OCI-LY3 (cell line): Measurements from ENCODE around the gene DDX51.

ENCODE experiments used
- H2AFZ ChIP-seq: fragments of 200-600, 300-600 bp; shearing (Covaris generic); 2 replicates; pipeline ENCODE4 v1.6.0; 2014; ENCODE audit warnings: antibody characterized with exemption, low read depth, low read length
- H3K27ac ChIP-seq: fragments of 200-600, 300-600 bp; sonication (generic); 2 replicates; pipeline ENCODE4 v1.5.1; 2014; ENCODE audit warnings: mild to moderate bottlenecking, low read length, moderate library complexity, mixed read lengths
- H3K27me3 ChIP-seq: fragments of 200-600, 300-600 bp; sonication (generic); 2 replicates; pipeline ENCODE4 v1.6.1; 2014; ENCODE audit warnings: low read depth, low read length, mixed read lengths
- H3K36me3 ChIP-seq: fragments of 200-600, 300-600 bp; sonication (generic); replicated peaks from 2 replicates; pipeline ENCODE3; 2014; ENCODE audit warnings: low read depth, low read length, mixed read lengths
- H3K4me1 ChIP-seq: fragments of 300-600, 200-600 bp; sonication (generic); 2 replicates; pipeline ENCODE4 v1.6.1; 2014; ENCODE audit warnings: low read length, mixed read lengths
- H3K4me2 ChIP-seq: fragments of 200-600, 300-600 bp; sonication (generic); 2 replicates; pipeline ENCODE4 v1.6.1; 2014; ENCODE audit warnings: low read length, mixed read lengths
- H3K4me3 ChIP-seq: fragments of 300-600, 200-600 bp; sonication (generic); 2 replicates; pipeline ENCODE4 v1.5.1; 2014; ENCODE audit warnings: antibody characterized with exemption, mild to moderate bottlenecking, low read length, moderate library complexity
- H3K79me2 ChIP-seq: fragments of 300-600, 200-600 bp; shearing (Covaris generic); 2 replicates; pipeline ENCODE4 v1.6.1; 2014; ENCODE audit warnings: mild to moderate bottlenecking, low read length, mixed read lengths
- H3K9ac ChIP-seq: fragments of 300-600, 200-600 bp; shearing (Covaris generic); 2 replicates; pipeline ENCODE4 v1.6.0; 2014; ENCODE audit warnings: mild to moderate bottlenecking, low read length, moderate library complexity
- H3K9me3 ChIP-seq: fragments of 200-600, 300-600 bp; shearing (Covaris generic); 2 replicates; pipeline ENCODE4 v1.6.1; 2014; ENCODE audit warnings: low read length, mixed read lengths; ENCODE audit not compliant: insufficient read depth
- H4K20me1 ChIP-seq: fragments of 200-600, 300-600 bp; sonication (generic); 2 replicates; pipeline ENCODE4 v1.6.1; 2016; ENCODE audit warnings: low read length, mixed read lengths; ENCODE audit not compliant: insufficient read depth
- EZH2phosphoT487 ChIP-seq: fragments of 200-600 bp; shearing (Covaris generic); IDR thresholded peaks from 2 replicates; pipeline ENCODE4 v1.6.1; 2018; ENCODE audit warnings: antibody characterized with exemption, mixed run types, low read depth
- TF ChIP-seq, protein P1 (sequence below): fragments of 200-600, 300-600 bp; sonication (generic); IDR thresholded peaks from 2 replicates; pipeline ENCODE4 v1.5.1; 2014; ENCODE audit warnings: antibody characterized with exemption, low read length, low read depth

Gene DDX51

DNA sequence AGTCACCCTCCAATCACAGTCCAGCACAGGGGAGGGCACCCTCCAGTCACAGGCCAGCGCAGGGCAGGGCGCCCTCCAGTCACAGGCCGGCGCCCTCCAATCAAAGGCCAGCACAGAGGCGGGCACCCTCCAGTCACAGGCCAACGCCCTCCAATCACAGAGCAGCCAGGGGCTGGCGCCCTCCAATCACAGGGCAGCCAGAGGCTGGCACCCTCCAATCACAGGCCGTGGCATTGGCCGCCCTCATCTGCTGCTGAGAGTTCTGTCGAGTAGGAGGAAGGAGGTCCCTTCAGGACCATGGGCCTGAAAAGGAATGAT, 26.6 kb downstream of the DDX51 start:
- no peaks in the 10 kb centered on the region for H3K79me2 ChIP-seq
- no peak overlapping the region for H3K9ac ChIP-seq
- no peak overlapping the region for H3K4me2 ChIP-seq
- no peaks in the 10 kb centered on the region for H3K27me3 ChIP-seq
- H3K9me3 ChIP-seq = no peaks in the 10 kb centered on the region
- peaks cover 14% of the 10 kb centered on the region for H3K36me3 ChIP-seq
- H4K20me1 ChIP-seq = no peaks in the 10 kb centered on the region
- no peak overlapping the region for H2AFZ ChIP-seq
- TF ChIP-seq, protein P1, sequence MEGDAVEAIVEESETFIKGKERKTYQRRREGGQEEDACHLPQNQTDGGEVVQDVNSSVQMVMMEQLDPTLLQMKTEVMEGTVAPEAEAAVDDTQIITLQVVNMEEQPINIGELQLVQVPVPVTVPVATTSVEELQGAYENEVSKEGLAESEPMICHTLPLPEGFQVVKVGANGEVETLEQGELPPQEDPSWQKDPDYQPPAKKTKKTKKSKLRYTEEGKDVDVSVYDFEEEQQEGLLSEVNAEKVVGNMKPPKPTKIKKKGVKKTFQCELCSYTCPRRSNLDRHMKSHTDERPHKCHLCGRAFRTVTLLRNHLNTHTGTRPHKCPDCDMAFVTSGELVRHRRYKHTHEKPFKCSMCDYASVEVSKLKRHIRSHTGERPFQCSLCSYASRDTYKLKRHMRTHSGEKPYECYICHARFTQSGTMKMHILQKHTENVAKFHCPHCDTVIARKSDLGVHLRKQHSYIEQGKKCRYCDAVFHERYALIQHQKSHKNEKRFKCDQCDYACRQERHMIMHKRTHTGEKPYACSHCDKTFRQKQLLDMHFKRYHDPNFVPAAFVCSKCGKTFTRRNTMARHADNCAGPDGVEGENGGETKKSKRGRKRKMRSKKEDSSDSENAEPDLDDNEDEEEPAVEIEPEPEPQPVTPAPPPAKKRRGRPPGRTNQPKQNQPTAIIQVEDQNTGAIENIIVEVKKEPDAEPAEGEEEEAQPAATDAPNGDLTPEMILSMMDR = no peak
- H3K4me3 ChIP-seq = no peak overlapping the region
- H3K4me1 ChIP-seq = no peaks in the 10 kb centered on the region
- H3K27ac ChIP-seq = no peak overlapping the region

DNA sequence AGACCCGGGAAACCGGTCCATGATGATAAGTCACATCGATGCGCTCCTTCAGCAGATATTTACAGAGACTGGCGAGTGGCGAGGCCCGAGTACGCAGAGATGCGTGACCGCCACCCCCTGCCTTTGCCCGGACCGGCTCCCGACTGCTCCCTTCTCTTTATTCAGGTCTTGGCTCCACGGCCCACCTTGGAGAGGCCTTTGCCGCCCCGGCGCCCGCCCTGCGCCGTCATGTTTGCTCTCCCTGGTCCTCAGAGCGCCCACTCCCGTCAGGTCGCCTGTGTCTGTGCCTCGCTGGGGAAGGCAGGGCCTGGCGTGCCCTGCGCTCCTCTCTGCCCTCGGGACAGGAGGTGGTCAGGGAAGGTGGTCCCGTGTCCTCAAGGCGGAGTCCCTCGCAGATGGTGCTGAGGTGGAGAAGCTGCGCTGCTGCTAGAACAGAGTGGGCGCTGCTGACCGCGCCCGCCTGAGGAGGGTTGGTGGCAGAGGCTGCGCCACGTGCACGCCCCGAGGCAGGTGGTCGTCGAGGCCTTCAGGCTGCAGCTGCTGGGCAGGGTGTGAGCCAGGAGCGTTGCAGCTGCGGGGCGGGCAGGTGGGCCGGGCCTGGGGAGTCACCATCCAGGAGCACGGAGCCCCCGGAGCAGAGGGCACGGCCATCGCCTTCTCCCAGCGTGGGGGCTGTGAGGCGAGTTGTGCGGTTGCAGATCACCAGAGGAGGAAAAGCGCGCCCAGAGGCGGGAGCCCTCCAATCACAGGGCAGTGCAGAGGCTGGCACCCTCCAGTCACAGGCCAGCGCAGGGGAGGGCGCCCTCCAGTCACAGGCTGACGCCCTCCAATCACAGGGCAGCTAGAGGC, 27.2 kb downstream of the DDX51 start:
- H4K20me1 ChIP-seq = no peaks in the 10 kb centered on the region
- H3K36me3 ChIP-seq = peaks cover 10% of the 10 kb centered on the region
- no peaks in the 10 kb centered on the region for H3K79me2 ChIP-seq
- no peak overlapping the region for H3K9ac ChIP-seq
- TF ChIP-seq, protein P1 = no peak
- TF ChIP-seq EZH2phosphoT487 = no peak
- no peak overlapping the region for H3K4me3 ChIP-seq
- H3K4me2 ChIP-seq = no peak overlapping the region
- H3K9me3 ChIP-seq = no peaks in the 10 kb centered on the region
- no peak overlapping the region for H2AFZ ChIP-seq
- no peaks in the 10 kb centered on the region for H3K27me3 ChIP-seq
- H3K4me1 ChIP-seq = no peaks in the 10 kb centered on the region
- H3K27ac ChIP-seq = no peak overlapping the region

DNA sequence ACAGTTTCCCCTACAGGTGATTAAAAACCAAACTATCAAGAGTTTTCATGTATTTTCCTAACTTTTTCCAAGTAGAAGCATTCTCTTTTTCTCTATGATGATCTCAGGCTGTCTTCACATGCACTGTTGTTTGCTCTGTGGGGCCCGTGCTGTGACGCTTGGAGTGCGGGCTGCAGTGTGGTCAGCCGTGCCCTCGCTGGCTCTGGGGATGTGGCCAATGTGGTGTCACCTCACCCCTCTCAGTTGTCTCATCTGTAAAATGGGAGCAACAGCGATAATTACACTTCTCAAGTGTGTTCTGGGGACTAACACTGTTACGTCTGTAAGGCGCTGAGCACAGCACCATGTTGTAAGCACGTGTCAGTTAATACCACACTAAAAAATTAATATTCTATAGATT, 28.6 kb downstream of the DDX51 start:
- no peak overlapping the region for H3K4me2 ChIP-seq
- no peak overlapping the region for H3K9ac ChIP-seq
- H3K27me3 ChIP-seq = no peaks in the 10 kb centered on the region
- H3K27ac ChIP-seq = no peak overlapping the region
- TF ChIP-seq, protein P1 = no peak
- no peak for TF ChIP-seq EZH2phosphoT487
- no peak overlapping the region for H2AFZ ChIP-seq
- peaks cover 11% of the 10 kb centered on the region for H3K36me3 ChIP-seq
- H3K4me1 ChIP-seq = no peaks in the 10 kb centered on the region
- H3K4me3 ChIP-seq = no peak overlapping the region
- H4K20me1 ChIP-seq = no peaks in the 10 kb centered on the region
- H3K79me2 ChIP-seq = no peaks in the 10 kb centered on the region
- H3K9me3 ChIP-seq = no peaks in the 10 kb centered on the region

DNA sequence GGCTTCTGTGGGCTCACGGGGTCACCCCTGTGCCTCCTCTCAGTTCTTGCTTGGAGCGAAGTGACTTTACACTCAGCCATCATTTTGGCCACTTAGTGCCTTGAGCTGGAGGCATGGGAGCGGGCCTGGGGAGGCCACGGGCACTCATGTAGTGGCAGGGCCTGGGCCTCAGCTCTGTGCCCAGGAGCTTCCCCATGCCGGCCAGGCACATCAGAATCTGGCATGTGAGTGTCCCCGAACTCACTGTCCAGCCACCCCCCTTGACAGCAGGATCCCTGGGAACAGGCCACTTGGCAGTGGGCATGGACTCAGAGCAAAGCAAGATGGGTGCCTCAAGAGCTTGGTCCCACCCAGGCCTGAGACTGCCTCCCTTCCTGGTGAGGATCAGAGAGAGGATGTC, 29.5 kb downstream of the DDX51 start:
- Histone ChIP-seq H3K9ac (no peak overlapping the region), H3K4me2 (no peak overlapping the region), H3K4me3 (no peak overlapping the region), H3K9me3 (no peaks in the 10 kb centered on the region), H3K27ac (no peak overlapping the region), H3K79me2 (no peaks in the 10 kb centered on the region), H2AFZ (no peak overlapping the region), H4K20me1 (no peaks in the 10 kb centered on the region), H3K27me3 (no peaks in the 10 kb centered on the region), H3K36me3 (peaks cover 13% of the 10 kb centered on the region), H3K4me1 (no peaks in the 10 kb centered on the region)
- TF ChIP-seq, protein P1 = no peak
- no peak for TF ChIP-seq EZH2phosphoT487
